GF-D8 (cell line): ENCODE measurements around the gene TPP1.

Experiments used
- DNase-seq: peaks from one replicate; lab custom pipeline; 2025; lab: John Stamatoyannopoulos, UW

TPP1 gene

DNA sequence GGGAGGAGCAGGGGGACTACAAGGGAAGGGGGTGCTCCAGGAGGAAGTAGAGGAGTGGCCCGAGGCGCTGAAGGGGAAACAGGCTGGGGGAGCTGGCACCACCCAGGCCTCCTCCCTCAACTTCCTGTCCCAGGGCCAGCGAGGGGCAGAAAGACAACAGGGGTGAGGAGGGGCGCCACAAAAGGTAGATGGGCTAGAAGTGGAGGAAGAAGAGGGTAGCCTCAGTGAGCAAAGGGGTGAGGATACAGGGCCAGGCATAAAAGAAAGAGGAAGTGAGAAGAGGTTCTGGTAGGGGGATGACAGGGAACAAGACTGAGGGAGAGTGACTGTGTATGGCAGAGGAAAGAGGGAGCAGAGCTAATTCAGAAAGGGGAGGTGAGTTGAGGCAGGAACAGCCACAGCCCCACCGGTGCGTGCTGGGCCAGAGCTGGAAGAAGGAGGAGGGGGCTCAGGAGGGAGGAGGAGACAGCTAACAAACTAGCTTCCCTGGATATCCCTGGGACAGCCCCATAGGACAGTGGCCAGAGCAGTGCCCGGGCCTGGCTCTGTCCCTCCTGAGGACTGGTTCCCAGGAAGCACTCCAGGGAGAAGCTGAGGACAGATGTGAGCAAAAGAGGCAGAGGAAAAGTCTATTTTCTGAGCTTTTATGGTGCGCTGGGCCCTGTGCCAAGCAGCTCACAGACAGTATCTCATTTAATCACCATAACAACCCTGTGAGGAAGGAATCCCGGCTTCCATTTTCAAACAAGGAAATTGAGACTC lies 27.9 kb upstream of the TPP1 start:
- DNase-seq = peak; percentile 49

DNA sequence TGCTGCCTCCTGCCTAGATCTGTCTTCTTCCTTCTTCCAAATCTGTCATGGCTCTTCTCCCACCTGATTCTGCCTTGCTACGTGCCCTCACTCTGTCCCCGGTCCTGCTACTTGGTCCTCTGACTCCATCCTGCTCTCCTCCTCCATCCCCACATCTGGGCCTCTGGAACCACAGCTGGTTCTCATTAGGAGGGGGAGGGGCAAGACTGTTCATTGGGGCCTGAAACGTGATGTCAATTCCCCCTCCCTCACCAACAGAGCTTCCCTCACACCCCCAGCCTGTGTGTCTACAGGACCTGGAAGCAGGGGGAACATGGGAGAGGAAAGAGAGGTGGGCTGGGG lies 27.3 kb upstream of the TPP1 start:
- peak; percentile 16 for DNase-seq

DNA sequence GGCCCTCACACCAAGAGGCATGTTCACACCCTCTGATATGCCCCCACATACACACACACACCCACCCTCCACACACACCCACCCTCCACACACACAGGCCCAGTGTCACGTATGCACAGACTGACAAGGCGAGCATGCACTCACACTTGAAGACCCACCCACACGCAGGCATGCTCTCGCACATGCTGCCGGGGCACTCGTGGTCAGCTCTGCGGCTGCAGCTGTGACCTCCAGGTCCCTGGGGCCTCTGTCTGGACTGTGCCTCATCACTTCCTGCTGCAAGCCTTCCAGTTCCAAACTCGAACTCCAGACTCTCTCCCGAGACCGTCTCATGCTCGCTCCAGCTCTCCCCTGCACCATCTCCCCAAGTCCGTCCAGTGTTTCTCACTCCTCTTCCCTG lies 26.8 kb upstream of the TPP1 start:
- DNase-seq = peak; percentile 15

DNA sequence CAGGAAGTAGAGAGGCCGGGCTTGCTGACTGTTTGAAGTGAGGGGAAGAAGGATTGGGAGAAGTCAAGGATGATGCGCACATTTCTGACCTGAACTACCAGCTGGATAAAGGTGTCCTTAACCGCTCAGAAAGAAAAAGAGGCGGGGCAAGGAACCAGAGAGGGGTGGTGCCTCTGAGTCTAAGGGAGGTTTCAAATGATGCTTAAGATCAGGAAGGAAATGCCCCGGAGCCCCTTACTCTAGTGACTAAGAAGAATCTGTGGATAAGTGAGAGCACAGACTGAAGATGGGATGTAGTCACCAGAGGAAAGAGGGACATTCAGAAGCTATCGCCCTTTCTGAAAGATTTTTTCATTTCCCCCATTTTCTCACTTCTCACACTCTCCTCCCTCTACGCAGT lies 23.7 kb upstream of the TPP1 start:
- DNase-seq = no peak

DNA sequence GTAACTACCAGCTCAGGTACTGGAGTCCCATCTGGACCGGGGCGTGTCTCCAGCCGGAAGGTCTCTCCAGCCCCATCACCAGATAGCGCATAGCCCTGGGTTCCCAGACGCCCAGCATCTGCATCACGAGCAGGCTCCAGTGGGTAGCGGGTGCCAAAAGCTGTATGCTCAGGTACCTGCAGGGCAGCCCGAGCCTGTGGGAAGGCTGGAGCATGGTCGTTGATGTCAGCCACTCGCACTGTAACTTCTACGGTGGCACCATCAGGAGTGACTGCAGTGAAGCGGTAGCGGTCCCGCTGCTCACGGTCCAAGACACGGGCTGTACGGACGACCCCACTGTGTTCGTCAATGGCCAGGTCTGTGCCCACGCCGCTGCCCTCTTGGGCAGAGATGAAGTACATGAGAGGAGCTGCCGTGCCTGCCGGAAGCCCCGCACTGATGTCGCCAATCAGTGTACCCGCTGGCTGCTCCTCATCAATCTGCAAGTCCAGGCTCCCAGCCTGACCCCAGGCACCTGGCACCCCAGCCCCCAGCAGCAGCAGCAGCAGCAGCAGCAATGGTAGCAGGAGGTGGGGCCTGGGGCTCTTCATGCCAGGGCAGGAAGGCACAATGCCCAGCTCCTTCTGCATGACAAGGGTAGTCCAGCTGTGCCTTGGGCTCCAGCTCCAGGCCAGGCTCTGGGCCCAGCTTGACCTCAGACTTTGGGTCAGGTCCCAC lies 21.9 kb upstream of the TPP1 start:
- no peak for DNase-seq

DNA sequence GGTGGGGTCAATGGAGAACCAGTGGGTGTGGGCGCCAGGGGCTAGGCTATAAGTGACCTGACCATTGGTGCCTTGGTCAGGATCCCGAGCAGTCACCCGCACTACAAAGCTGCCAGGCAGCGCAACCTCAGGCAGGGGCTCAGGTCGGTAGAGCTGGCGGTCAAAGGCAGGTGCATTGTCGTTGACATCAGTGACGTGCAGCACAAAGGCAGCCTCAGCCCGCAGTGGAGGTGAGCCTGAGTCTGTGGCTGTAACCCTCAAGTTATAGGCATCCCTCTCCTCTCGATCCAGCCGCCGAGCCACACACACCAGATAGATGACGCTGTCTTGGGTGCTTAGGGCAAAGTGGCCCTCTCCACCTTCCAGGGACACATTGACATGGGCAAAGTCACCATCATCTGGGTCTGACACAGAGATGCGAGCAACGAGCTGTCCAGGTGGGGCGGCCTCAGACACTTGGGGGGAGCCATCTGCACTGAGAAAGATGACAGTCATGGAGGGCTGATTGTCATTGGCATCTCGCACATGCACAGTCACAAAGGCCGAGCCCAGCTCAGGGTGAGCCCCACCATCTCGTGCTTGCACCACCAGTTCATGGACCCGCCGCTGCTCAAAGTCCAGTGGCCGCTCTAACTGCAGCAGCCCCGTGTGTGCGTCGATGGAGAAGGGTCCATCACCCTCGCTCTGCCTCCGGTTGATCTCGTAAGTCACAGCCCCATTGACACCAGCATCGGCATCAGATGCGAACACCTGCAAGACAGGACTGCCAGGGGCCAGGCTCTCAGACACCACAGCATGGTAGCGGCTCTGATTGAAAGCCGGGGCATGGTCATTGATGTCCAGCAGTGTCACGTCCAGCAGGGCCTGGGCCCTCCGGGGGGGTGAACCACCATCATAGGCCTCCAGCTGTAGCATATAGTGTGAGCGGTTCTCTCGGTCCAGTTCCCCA lies 21.1 kb upstream of the TPP1 start:
- DNase-seq = no peak

DNA sequence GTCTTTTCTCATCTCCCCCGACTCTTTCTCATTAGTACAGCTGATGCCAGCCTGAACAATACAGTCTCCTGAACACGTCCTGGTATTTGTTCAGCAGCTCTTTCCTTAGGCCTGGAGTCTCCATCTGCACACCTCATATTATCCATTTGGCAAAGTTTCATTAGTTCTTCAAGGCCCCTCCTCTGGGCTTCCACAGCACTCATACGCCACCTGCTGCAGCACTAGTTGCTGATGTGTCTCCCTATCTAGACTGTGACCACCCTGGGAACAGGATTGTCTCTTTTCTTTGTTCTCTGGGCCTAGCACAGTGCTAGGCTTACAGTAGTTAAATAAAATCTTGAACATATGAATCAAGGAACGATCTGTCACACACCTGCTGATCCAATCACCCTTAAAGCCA lies 19.2 kb upstream of the TPP1 start:
- no peak for DNase-seq

DNA sequence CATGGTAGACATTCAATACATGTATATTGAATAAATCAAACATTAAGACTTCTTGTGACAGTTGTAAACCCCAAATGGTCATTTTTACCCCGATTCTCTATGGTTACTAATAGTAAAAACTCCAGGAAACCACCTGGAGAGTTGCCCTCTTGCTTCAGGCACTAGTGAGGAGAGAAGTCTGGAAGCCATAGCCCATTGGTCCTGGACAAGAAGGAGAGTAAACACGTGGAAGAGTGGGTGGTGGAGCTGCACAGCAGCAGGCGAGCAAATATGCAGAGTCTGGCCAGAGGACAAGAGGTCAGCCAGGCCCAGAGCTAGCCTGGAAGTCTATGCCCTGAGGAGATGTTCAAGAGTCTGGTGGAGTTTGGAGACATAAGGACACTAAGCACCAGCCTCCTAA lies 18.6 kb upstream of the TPP1 start:
- DNase-seq = no peak

DNA sequence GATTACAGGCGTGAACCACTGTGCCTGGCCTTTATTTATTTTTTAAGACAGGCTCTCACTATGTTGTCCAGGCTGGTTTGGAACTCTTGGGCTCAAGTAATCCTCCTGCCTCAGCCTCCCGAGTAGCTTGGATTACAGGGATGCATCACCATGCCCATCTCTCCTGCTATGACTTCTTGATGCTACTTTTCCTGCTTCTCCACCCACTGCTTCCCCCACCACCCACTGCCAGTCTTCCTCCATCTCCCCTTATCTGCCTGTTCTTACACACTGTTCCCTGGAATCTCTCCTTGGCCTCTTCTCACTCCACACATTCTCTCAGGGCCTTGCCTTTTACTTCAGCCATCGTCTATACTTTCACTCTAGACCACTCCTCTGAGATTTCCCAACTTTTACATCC lies 17.3 kb upstream of the TPP1 start:
- DNase-seq = no peak

DNA sequence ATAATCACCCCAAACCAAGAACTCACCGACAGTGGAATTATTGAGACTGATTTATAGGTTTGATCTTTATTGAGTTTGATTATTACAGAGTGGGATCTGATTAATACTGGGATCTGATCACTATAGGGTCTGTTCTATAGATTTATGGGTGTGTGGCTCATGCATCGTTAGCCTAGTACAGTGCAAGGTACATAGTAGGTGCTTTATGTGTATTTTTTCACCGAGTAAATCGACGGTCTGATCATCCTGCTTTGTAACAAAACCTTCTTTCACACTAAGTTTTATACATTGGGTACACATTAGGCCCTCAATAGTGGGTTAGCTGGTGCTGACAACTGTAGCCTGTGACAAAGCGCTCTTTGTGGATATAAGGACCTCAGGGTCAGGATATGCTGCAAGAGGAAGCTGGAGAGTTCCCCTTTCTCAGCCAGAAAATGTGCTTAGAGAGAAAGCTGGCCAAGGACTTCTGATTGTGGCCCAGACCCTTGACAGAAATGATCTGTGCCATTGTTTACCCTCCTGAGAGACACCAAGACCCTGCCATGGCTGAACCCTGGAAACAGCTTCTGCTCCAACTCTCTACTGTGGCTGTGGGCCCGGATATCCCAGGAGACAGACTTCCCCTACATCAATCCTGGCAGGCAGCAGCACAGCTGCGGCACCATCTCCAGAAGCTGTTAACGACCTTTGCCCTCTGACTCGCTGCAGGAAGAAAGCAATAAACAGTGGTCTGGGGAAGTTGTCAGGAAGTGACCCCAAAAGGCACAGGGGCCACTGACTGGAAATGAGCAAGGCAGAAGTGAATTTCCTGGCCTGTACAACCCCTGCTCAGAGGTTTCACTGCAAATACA lies 16.1 kb upstream of the TPP1 start:
- peak; percentile 72 for DNase-seq

DNA sequence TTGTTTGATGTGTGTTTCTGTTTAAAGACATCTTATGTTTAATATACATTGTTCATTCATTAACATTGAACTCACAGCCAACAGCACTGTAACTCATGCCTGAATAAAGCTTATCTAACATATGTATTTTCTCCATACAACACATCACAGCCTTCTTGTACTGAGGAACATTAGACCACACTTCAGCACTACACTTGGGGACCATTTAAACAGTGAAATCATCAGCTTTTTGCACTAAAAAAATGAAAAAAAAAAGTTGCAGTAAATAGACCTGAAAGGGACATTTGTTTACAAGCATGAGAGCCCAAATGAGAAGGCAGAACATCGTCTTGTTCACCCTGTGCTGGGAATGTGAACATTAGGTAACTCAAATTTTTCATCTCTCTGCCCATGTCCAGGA lies 15.3 kb upstream of the TPP1 start:
- DNase-seq = no peak

DNA sequence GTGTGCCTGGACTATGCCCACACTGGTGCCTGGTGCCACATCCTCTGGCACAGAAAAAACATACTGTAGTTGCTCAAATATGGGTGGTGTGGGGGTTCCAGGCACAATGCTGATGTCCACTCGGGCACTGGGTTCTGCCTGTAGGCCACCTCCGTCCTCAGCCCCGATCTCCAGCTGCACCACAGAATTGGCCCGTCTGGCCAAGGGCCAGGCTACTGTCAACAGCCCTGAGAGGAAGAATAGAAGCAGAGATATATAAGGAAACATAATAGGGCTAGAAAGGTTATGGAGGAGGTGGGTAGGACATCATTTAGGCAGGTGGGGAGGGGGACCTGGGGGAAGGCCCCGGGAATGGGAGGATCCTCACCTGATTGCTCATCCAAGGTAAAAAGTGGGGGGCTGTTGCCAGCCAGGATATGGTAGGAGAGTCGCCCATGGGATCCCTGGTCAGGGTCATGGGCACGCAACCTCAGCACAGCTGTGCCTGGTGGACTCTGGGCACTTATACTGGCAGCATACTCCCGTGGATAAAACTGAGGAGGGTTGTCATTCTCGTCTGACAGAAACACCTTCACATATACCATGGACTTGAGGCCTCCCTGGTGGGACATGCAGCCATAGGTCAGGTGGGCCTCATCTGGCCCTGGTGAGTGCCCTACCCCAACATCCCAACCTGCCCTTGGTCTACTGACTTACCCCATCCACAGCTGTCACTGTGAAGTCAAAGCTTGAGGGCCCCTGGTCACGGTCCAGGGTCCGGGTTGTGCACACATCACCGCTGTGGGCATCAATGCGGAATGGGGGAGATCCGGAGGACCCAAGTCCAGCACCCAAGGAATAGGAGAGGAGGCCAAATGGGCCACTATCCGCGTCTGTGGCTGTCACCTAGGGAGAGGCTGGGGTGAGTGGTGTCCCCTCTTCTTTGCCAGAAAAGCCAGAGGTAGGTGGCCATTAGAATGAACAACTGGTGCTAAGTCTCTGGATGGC lies 14.5 kb upstream of the TPP1 start:
- no peak for DNase-seq

DNA sequence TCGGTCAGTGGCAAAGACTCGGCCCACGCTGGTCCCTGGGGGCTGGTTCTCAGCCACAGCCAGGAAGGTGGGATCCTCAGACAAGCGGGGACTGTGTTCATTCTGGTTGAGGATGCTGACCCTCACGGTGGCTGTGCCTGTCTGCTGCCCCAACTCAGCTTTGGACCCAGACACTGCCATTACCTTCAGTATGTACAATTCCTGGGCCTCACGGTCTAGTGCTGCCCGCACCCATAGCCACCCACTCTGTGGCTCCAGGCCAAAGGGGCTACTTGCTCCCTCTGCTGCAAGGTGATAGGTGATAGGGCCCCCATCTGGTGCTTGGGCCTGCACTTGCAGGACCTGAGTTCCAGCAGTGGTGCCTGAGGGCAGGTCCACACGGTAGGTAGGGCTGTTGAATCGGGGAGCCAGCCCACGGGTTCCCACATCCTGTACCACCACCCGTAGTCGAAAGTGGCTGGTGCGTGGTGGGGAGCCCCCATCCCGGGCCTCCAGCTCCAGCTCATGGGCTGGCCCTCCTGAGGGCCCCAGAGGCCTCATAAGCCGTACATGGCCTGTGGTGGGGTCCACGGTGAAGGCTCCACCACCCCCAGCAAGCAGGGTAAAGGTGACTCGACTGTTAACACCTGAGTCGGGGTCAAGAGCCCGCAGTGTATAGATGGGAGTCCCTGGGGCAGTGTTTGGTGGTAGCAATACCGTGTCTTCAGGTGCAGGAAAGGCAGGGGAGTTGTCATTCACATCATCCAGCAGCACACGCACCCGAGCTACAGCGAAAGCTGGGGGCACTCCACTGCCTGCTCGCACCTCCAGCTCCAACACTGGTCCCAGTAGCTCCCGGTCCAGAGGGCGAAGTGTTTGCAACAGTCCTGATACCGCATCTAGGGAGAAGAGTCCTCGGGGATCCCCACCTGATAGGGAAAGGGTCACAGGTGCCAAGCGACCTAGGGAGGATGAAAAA lies 13.2 kb upstream of the TPP1 start:
- DNase-seq = no peak

DNA sequence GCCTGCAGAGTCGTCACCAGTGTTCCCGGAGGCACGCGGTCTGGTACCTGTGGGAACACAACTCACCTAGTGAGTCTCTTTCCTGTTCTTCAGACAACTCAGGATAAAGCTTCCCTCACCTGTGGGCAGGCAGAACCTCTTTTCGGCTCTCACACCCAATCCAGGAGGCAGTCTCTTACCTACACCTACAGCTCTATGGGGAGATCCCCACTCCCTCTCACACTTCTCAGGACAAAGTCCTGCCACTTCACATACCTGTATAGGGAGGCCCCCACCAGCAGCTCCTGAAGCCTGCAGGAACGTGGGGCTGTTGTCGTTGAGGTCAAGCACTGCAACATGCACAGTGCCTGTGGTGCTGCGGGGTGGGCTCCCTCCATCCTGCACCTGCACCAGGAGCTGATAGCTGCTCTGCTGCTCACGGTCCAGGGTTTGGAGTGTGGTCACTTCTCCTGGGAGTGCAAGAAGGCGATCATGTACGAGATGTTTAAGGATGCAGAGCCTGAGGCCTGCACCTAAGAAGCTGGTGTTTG lies 12.2 kb upstream of the TPP1 start:
- no peak for DNase-seq

DNA sequence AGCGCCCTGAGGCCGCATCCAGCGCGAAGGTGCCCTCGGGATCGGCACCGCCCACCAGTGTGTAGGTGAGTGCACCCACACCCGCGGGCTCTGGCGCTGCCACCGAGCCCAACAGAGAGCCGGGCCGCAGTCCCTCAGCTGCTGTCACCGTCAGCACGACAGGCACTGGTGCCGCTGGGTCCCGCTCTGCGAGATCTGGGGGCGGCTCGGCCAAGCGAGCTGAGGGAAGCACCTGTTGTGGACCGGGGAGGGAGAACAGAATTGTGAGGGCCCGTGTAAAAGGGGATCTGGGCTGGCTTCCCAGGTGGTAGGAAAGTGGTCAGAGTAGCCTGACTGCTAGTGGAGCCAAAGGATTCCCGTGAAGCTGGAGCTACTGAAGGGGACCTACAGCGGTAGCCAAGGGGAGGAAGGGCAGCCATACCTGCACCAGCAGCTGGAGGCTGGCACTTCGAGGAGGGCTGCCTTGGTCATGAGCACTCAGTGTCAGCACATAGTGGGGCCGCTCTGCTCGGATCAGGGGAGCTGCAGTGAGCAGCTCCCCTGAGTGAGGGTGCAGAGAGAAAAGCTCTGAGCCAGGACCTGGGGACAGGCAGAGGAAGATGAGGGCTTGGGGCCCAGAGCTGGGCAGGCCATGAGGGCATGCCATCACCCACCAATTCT lies 11.5 kb upstream of the TPP1 start:
- DNase-seq = no peak

DNA sequence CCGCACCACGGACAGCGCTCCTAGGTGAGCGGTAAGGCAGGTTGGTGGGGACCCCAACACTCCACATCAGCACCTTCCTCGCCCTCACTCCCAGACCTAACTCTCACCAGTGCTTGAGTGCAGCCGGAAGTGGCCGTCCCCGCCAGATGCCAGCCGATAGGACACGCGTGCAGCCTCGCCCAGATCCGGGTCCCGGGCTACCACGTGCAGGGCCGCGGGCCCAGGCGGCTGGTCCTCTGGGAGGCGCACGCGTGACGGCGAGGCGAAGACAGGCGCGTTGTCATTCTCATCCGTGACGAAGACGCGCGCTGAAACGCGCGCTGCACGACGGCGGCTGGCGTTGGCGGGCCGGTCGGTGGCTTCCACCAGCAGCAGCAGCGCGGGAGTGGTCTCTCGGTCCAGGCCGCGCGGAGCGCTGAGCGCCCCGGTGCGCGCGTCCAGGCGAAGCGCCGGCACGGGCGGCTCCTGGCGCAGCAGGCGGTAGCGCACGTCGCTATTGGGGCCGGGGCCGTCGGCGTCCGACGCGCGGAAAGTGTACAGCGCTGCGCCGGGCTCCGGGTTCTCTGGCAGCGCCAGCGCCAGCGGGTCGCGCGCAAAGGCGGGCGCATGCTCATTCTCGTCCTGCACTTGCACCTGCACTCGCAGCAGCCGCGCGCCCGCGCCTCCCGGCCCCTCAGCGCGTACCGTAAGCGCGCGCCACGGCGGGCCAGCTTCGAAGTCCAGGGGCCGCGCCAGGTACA lies 10.8 kb upstream of the TPP1 start:
- DNase-seq = no peak

DNA sequence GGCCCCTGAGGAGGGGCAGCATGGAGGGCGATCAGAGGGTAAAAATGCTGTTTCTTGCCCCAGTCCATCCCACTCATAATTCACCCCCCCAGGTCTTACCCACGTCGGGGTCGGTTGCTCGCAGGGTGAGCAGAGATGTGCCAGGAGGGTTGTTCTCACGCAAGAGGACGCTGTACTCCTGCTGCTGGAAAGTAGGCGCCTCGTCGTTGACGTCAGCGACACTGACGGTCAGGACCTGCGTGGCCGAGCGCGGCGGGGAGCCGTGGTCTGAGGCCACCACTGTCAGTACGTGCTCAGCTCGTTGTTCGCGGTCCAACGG lies 10.3 kb upstream of the TPP1 start:
- DNase-seq = no peak

DNA sequence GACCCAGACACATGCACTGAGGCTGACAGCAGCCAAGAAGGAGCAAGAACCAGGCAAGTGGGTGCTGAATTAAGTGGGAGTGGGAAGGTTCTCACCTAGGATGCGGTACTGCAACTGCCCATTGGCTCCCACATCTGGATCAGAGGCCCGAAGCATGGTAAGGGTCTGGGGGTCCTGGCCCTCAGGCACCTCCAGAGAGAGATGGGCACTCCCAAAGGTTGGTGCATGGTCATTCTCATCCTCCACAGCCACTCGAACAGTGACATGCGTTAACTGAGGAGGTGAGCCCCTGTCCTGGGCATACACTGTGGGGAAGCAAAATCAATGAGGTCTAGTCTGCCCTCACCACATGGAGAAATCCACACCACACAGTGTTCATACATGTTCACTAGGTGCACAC lies 9.3 kb upstream of the TPP1 start:
- no peak for DNase-seq
